KBM-7 (cell line): ENCODE results near the gene ATP5F1E.
"Not testable (repeated sequence)": the region's sequence is repeated elsewhere in the genome, so short reads cannot be mapped to it uniquely, and the experiment has no call there.

ENCODE experiments used
- DNase-seq: peaks from one replicate; pipeline ENCODE4 v3.0.0-alpha.2; 2015
- in situ Hi-C: fragments of 300-500 bp; cut with MboI; formaldehyde crosslinking; loops from 2 replicates; pipeline ENCODE4 v1.14.3; 2020; ENCODE audit warnings: low sequenced_read_pairs, low pct_unique_long_range_greater_than_20kb, mixed read lengths

Gene ATP5F1E

GRCh38 chr20:59025511-59025910 is 6.6 kb downstream of the ATP5F1E start:
- DNase-seq, result no peak
- in situ Hi-C loops, result no loop called here

- in situ Hi-C loops, result no loop called here
- no peak for DNase-seq
Observed at GRCh38 chr20:59025086-59025485, 7.0 kb downstream of the ATP5F1E start.

- in situ Hi-C loops, result no loop called here
- no peak for DNase-seq
Observed at GRCh38 chr20:59024111-59024530, 8.0 kb downstream of the ATP5F1E start.

GRCh38 chr20:59023616-59024015 is 8.5 kb downstream of the ATP5F1E start:
- no peak for DNase-seq
- in situ Hi-C loops, result no loop called here

- DNase-seq, result no peak
- in situ Hi-C loops, result no loop called here
Observed at GRCh38 chr20:59022754-59023153, 9.4 kb downstream of the ATP5F1E start.

GRCh38 chr20:59020938-59021551 is 11.1 kb downstream of the ATP5F1E start:
- no peak for DNase-seq
- in situ Hi-C loops, result no loop called here

GRCh38 chr20:59019217-59019616 is 12.9 kb downstream of the ATP5F1E start, which contains the start of gene TUBB1:
Gene TUBB1 (plus strand): TSS chr20:59019429. CDS start chr20:59019523, 94 bp downstream.
- in situ Hi-C loops, result no loop called here
- DNase-seq, result no peak

GRCh38 chr20:59018817-59019216 is 13.3 kb downstream of the ATP5F1E start:
- in situ Hi-C loops, result no loop called here
- no peak for DNase-seq

- DNase-seq, result no peak
- in situ Hi-C loops, result no loop called here
Observed at GRCh38 chr20:59017493-59018231, 14.5 kb downstream of the ATP5F1E start.

GRCh38 chr20:59016795-59017492 is 15.2 kb downstream of the ATP5F1E start:
- no peak for DNase-seq
- in situ Hi-C loops, result no loop called here

GRCh38 chr20:59015812-59016711 is 16.1 kb downstream of the ATP5F1E start:
- DNase-seq, result no peak
- in situ Hi-C loops, result no loop called here

- in situ Hi-C loops, result no loop called here
Observed at GRCh38 chr20:59015411-59015810, 16.7 kb downstream of the ATP5F1E start.

GRCh38 chr20:59014680-59015389 is 17.3 kb downstream of the ATP5F1E start:
- DNase-seq, result no peak
- in situ Hi-C loops, result no loop called here

More at GRCh38 chr20:59015411-59015810, 16.7 kb downstream of the ATP5F1E start:
- no peak for DNase-seq

- no peak for DNase-seq
- in situ Hi-C loops, result no loop called here
Observed at GRCh38 chr20:59013959-59014608, 18.1 kb downstream of the ATP5F1E start.

- no peak for DNase-seq
- in situ Hi-C loops, result no loop called here
Observed at GRCh38 chr20:59013031-59013951, 18.8 kb downstream of the ATP5F1E start.

- DNase-seq, in situ Hi-C loops: not testable (repeated sequence)
Observed at GRCh38 chr20:59011874-59012157, 20.3 kb downstream of the ATP5F1E start.
